CD4-positive, alpha-beta T cell (primary cell): ENCODE results near the gene RNF123. TPM values are rescaled to one million over a fixed set of nuclear protein-coding genes. Genes with fewer than 3 reads are reported as not detected.

Source experiments
- ATAC-seq: fragments of 200-7000 bp; cut with Tn5 transposase; one replicate; pipeline ENCODE4 v1.10.0; 2022; ENCODE audit warnings: mild to moderate bottlenecking; ENCODE audit not compliant: poor library complexity
- CTCF ChIA-PET: fragments of 350-600 bp; sonication (Branson Sonifier 250); formaldehyde crosslinking; loops from one replicate; lab custom pipeline; 2021; ENCODE audit warnings: antibody characterized with exemption, inconsistent platforms; lab: Charles Lee
- POLR2A ChIA-PET: fragments of 350-600 bp; sonication (Branson Sonifier 250); formaldehyde crosslinking; loops from one replicate; lab custom pipeline; 2021; ENCODE audit warnings: antibody characterized with exemption, inconsistent platforms; lab: Charles Lee
- DNase-seq, 14 experiments: peaks; one replicate each; pipeline ENCODE4 v3.0.0-alpha.2; 2013 to 2020; ENCODE audit warnings: mixed read lengths in 2 of 14
- H3K27ac ChIP-seq, 2 donors: one replicate each; pipeline versions ENCODE4 v1.5.1 to v1.7.0; 2013; ENCODE audit warnings: low read length in 2 of 2, low read depth in 1 of 2, mild to moderate bottlenecking in 1 of 2
- H3K27me3 ChIP-seq, 2 experiments: 1 replicate in 1 of 2; 2 replicates in 1 of 2; pipeline versions ENCODE4 v1.6.1 to v1.7.0; 2013; ENCODE audit warnings: low read length in 2 of 2, control low read depth in 1 of 2, mild to moderate bottlenecking in 1 of 2, moderate library complexity in 1 of 2; ENCODE audit not compliant: insufficient read depth in 2 of 2, control insufficient read depth in 1 of 2
- H3K36me3 ChIP-seq: one replicate; pipeline ENCODE4 v1.6.1; 2013; ENCODE audit warnings: low read length, control low read depth; ENCODE audit not compliant: insufficient read depth
- H3K4me1 ChIP-seq: one replicate; pipeline ENCODE4 v1.6.1; 2013; ENCODE audit warnings: low read length, control low read depth; ENCODE audit not compliant: insufficient read depth
- H3K4me3 ChIP-seq: one replicate; pipeline ENCODE4 v1.5.1; 2013; ENCODE audit warnings: mild to moderate bottlenecking, low read length, moderate library complexity
- H3K9me3 ChIP-seq, 2 experiments: 1 replicate in 1 of 2; 2 replicates in 1 of 2; pipeline versions ENCODE4 v1.6.1 to v1.7.0; 2013; ENCODE audit warnings: low read length in 2 of 2, mild to moderate bottlenecking in 2 of 2, control low read depth in 1 of 2, moderate library complexity in 1 of 2; ENCODE audit not compliant: control insufficient read depth in 1 of 2, insufficient read depth in 1 of 2
- H3K27ac Mint-ChIP-seq: one replicate; pipeline ENCODE4 v1.8.0; 2020; ENCODE audit warnings: mixed read lengths
- H3K27me3 Mint-ChIP-seq: one replicate; pipeline ENCODE4 v1.8.0; 2021; ENCODE audit warnings: mixed read lengths
- H3K36me3 Mint-ChIP-seq: one replicate; pipeline ENCODE4 v1.8.0; 2021; ENCODE audit warnings: low read depth, mixed read lengths
- H3K4me1 Mint-ChIP-seq: one replicate; pipeline ENCODE4 v1.8.0; 2021; ENCODE audit warnings: low read depth, mixed read lengths
- H3K4me3 Mint-ChIP-seq: one replicate; pipeline ENCODE4 v1.8.0; 2020; ENCODE audit warnings: mild to moderate bottlenecking, mixed read lengths
- H3K9me3 Mint-ChIP-seq: one replicate; pipeline ENCODE4 v1.8.0; 2020; ENCODE audit warnings: mixed read lengths
- CTCF ChIP-seq: fragments of 200-600 bp; IDR thresholded peaks from one replicate; pipeline ENCODE4 v1.8.0; 2022; ENCODE audit warnings: antibody characterized with exemption, mild to moderate bottlenecking
- intact Hi-C, 2 experiments: fragments of 100-400 bp; cut with DNase I in 1 of 2; cut with micrococcal nuclease in 1 of 2; formaldehyde crosslinking; loops; one replicate each; pipeline versions ENCODE4 v1.15.1 to v1.9.0; 2023 to 2025; cut with DNase I, micrococcal nuclease
- total RNA-seq, 174 experiments: library from RNA in 2 of 174; stranded (reverse) in 2 of 174; gene quantifications; one replicate each; pipeline ENCODE4 v1.2.3 and lab custom pipeline; 2021 to 2026

RNF123 gene
- total RNA-seq, 2 experiments from 2014 or later = 28.8 to 29.7 TPM

- Mint-ChIP-seq H3K36me3 (peaks cover 18% of the 10 kb centered on the region), H3K27ac (no peak overlapping the region), H3K27me3 (no peaks in the 10 kb centered on the region), H3K4me3 (peak overlapping the region; percentile 56), H3K9me3 (no peaks in the 10 kb centered on the region), H3K4me1 (peaks cover 26% of the 10 kb centered on the region)
- no peaks in the 10 kb centered on the region for H3K9me3 ChIP-seq
- DNase-seq (peak in 1 of 14 experiments; percentile 30), ATAC-seq (no peak)
- ChIA-PET POLR2A (interaction anchor here (3.9 kb wide), 1 partner anchor 70 kb away, joined by 18 read pairs; the partner anchor contains the start of gene IP6K1), CTCF (no interaction called here)
- no peak for TF ChIP-seq CTCF
- intact Hi-C loops = no loop called here
- H3K27ac ChIP-seq = no peak overlapping the region
- H3K4me1 ChIP-seq = peaks cover 33% of the 10 kb centered on the region
- peaks cover 34% of the 10 kb centered on the region for H3K36me3 ChIP-seq
- no peaks in the 10 kb centered on the region for H3K27me3 ChIP-seq
- no peak overlapping the region for H3K4me3 ChIP-seq
Observed at GRCh38 chr3:49717211-49717958, 28.0 kb downstream of the RNF123 start.

- no peaks in the 10 kb centered on the region for H3K27me3 ChIP-seq
- Mint-ChIP-seq H3K9me3 (no peaks in the 10 kb centered on the region), H3K27ac (peak overlapping the region; percentile 95), H3K4me3 (peak overlapping the region; percentile 96), H3K27me3 (no peaks in the 10 kb centered on the region), H3K4me1 (peaks cover 34% of the 10 kb centered on the region), H3K36me3 (peaks cover 20% of the 10 kb centered on the region)
- POLR2A ChIA-PET = interaction anchor here (2.0 to 3.9 kb wide), 2 partner anchors 69 to 85 kb away, joined by 15 to 18 read pairs; partner anchors contain the start of genes INKA1 and IP6K1
- peaks cover 34% of the 10 kb centered on the region for H3K4me1 ChIP-seq
- no peak for ATAC-seq
- peak in 2 of 14 experiments; percentile 9 to 45 for DNase-seq
- TF ChIP-seq CTCF = no peak
- H3K9me3 ChIP-seq = no peaks in the 10 kb centered on the region
- intact Hi-C loops = loop anchor here (2.0 kb wide), 2 partner anchors 15 to 69 kb away; partner anchors contain the start of gene IP6K1 (in 2 of the 2)
- CTCF ChIA-PET = interaction anchor here (1.2 to 2.2 kb wide), 7 partner anchors 14 to 178 kb away, joined by 3 to 8 read pairs (median 4); no protein-coding TSS in a partner anchor
- H3K4me3 ChIP-seq = peak overlapping the region; percentile 80
- no peak overlapping the region for H3K27ac ChIP-seq
- peaks cover 39% of the 10 kb centered on the region for H3K36me3 ChIP-seq
Observed at GRCh38 chr3:49717959-49718857, 28.9 kb downstream of the RNF123 start.

GRCh38 chr3:49718858-49719213 is 29.5 kb downstream of the RNF123 start:
- Histone ChIP-seq H3K4me1 (peaks cover 33% of the 10 kb centered on the region), H3K27ac (no peak overlapping the region), H3K36me3 (peaks cover 39% of the 10 kb centered on the region), H3K9me3 (no peaks in the 10 kb centered on the region), H3K4me3 (peak overlapping the region; percentile 80), H3K27me3 (no peaks in the 10 kb centered on the region)
- TF ChIP-seq CTCF = no peak
- intact Hi-C loops = loop anchor here (2.0 kb wide), 2 partner anchors 16 to 68 kb away; partner anchors contain the start of gene IP6K1 (in 2 of the 2)
- peak in 1 of 14 experiments; percentile 16 for DNase-seq
- ChIA-PET POLR2A (interaction anchor here (0.5 to 3.9 kb wide), 4 partner anchors 68 to 625 kb away, joined by 3 to 18 read pairs (median 9); partner anchors contain the start of genes INKA1, IP6K1 and QRICH1), CTCF (interaction anchor here (1.2 to 2.2 kb wide), 7 partner anchors 13 to 179 kb away, joined by 3 to 8 read pairs (median 4); no protein-coding TSS in a partner anchor)
- peak overlapping the region; percentile 96 for H3K4me3 Mint-ChIP-seq
- H3K9me3 Mint-ChIP-seq = no peaks in the 10 kb centered on the region
- peaks cover 38% of the 10 kb centered on the region for H3K4me1 Mint-ChIP-seq
- H3K27ac Mint-ChIP-seq = peak overlapping the region; percentile 95
- peaks cover 23% of the 10 kb centered on the region for H3K36me3 Mint-ChIP-seq
- ATAC-seq = no peak
- no peaks in the 10 kb centered on the region for H3K27me3 Mint-ChIP-seq
